ENCODE measurements around the gene LIMK2. TPM values are rescaled to one million over a fixed set of nuclear protein-coding genes. Genes with fewer than 3 reads are reported as not detected.

Gene LIMK2
- total RNA-seq, 2 experiments from 2014 or later: 23.2 to 25.5 TPM

DNA sequence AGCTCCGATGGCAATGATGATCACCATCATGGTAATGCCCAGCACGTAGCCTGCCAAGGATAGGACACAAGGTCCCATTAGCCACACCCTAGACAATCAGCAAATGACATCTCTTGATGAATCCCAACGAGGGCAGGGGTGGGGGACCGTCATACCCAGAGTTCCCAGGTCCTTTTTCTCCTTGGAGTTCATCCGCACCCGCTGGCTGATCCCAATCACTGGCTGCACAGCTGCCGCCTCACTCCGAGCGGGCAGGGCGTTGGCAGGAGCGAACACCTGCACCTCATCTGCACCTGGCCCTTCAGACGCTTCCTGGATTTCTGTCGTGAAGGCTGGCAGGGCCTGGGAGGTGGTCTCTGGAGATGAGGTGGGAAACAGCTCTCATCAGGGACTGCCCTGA, 77.2 kb downstream of the LIMK2 start:
- Mint-ChIP-seq H3K27ac (peak overlapping the region; percentile 97), H3K4me1 (ENCODE audit: low read depth) (peaks cover 65% of the 10 kb centered on the region), H3K9me3 (peaks cover 3% of the 10 kb centered on the region), H3K36me3 (ENCODE audit: low read depth) (peaks cover 39% of the 10 kb centered on the region), H3K27me3 (no peaks in the 10 kb centered on the region), H3K4me3 (peak overlapping the region; percentile 94)
- DNase-seq: no peak
- ChIA-PET CTCF (interaction anchor here (1.0 to 18.7 kb wide), 5 partner anchors 16 to 127 kb away, joined by 3 to 196 read pairs (median 9); partner anchors contain the start of gene LIMK2), POLR2A (interaction anchor here (0.5 to 6.3 kb wide), 12 partner anchors 9 to 342 kb away, joined by 3 to 63 read pairs (median 6); partner anchors contain the start of genes LIMK2 and PATZ1)
- intact Hi-C loops (cut with micrococcal nuclease): no loop called here
- no peak for ATAC-seq
- TF ChIP-seq, protein P1, sequence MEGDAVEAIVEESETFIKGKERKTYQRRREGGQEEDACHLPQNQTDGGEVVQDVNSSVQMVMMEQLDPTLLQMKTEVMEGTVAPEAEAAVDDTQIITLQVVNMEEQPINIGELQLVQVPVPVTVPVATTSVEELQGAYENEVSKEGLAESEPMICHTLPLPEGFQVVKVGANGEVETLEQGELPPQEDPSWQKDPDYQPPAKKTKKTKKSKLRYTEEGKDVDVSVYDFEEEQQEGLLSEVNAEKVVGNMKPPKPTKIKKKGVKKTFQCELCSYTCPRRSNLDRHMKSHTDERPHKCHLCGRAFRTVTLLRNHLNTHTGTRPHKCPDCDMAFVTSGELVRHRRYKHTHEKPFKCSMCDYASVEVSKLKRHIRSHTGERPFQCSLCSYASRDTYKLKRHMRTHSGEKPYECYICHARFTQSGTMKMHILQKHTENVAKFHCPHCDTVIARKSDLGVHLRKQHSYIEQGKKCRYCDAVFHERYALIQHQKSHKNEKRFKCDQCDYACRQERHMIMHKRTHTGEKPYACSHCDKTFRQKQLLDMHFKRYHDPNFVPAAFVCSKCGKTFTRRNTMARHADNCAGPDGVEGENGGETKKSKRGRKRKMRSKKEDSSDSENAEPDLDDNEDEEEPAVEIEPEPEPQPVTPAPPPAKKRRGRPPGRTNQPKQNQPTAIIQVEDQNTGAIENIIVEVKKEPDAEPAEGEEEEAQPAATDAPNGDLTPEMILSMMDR (IDR thresholded peaks at IDR 0.05): no peak

DNA sequence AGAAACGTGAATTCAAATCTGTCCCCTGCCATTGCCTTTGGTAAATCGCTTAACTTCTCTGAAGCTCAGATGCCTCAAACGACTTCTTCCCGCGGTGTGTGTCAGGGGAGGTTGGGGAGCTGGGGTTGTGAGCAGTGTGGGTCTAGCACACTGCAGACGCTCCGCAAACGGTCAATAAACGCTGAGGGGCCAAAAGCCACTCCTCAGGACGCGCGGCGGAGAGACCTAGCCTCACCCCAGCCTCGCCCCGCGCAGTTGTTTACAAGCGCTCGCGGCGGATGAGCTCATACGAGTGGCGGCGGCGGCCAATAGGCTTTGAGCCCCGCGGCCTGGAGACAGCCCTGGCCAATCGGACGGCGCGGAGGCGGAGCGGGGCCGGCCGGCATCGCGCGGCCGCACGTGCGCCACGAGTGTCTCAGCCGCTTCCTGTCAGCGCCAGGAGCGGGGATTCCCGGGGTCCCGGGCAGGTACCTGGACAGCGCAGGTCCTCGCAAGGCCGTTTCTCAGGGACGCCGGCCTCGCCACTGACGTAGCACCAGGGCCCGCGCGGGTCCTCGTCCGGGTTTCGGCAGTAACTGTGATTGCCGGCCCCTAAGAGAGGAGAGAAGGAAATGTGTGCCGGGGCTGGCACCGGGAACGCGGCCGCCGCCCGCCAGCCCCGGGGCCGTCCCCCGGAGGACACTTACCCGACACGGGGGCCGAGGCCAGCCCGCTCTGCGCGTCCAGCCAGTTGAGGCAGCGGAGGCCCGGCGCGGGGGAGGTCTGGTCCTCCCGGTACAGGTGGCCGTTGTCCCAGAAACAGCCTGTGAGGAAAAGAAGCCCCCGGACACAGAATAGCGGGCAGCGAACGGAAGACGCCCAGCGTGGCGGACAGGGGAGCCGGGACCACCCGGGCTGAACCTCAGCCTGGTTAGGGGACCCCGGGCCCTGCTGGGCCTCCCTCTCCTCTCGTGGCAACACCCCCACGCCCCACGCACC, 78.7 kb downstream of the LIMK2 start:
- peaks cover 61% of the 10 kb centered on the region for H3K4me1 Mint-ChIP-seq (ENCODE audit: low read depth)
- peak overlapping the region; percentile 94 for H3K4me3 Mint-ChIP-seq
- peak; percentile 79 for ATAC-seq
- H3K9me3 Mint-ChIP-seq: peaks cover 3% of the 10 kb centered on the region
- H3K27ac Mint-ChIP-seq: peak overlapping the region; percentile 97
- H3K36me3 Mint-ChIP-seq (ENCODE audit: low read depth): peaks cover 37% of the 10 kb centered on the region
- TF ChIP-seq, protein P1 (IDR thresholded peaks at IDR 0.05): no peak
- ChIA-PET POLR2A (interaction anchor here (0.6 to 6.3 kb wide), 17 partner anchors 11 to 1803 kb away, joined by 3 to 63 read pairs (median 5); partner anchors contain the start of genes LIMK2 and PATZ1), CTCF (interaction anchor here (0.6 to 18.7 kb wide), 14 partner anchors 8 to 208 kb away, joined by 3 to 196 read pairs (median 3); partner anchors contain the start of genes LIMK2, PATZ1 and SELENOM)
- DNase-seq: peak; percentile 97
- no peaks in the 10 kb centered on the region for H3K27me3 Mint-ChIP-seq
- intact Hi-C loops (cut with micrococcal nuclease): loop anchor here (5.0 to 10.0 kb wide), 2 partner anchors 78 to 186 kb away; partner anchors contain the start of genes LIMK2 and SELENOM

DNA sequence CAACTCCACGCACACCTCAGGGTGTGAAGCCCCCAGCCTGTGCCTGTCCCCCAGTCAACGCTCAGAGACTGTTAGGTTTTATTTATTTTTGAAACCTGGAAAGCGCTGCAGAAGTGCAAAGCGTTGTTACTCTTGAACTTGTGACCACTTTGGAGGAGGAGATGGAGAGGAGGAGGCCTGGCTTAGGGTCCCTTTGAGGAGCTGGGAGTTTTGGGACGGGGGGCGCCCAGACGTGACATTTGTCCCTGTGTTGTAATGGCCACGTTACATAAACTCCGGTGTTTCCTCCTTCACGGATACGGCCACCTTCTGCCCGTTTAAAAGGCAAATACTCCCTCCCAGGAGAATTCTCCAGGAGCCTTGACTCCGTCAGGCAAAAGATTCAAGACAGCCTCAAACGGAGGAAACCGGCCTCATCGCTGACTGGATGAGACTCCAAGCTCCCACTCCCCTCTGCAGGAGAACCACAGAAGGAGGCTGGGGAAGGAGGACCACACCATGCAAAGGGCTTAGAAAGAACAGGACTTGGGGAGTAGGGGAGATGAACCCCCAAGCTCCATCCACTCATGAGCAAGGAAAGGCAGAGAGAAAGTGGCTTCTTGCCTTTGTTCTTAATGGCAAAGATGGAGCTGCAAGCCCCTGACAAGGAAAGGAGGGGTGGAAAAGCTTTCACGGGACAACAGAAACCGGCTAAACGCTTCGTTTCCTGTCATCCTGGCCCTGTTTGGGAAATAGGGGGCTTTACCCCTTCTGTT, 79.6 kb downstream of the LIMK2 start:
- ATAC-seq (no peak), DNase-seq (peak; percentile 25)
- POLR2A ChIA-PET: interaction anchor here (0.6 to 6.3 kb wide), 16 partner anchors 10 to 1804 kb away, joined by 3 to 63 read pairs (median 4); partner anchors contain the start of gene EIF4ENIF1
- H3K27me3 Mint-ChIP-seq: no peaks in the 10 kb centered on the region
- peaks cover 62% of the 10 kb centered on the region for H3K4me1 Mint-ChIP-seq (ENCODE audit: low read depth)
- peak overlapping the region; percentile 93 for H3K27ac Mint-ChIP-seq
- intact Hi-C loops (cut with micrococcal nuclease): loop anchor here (5.0 to 10.0 kb wide), 2 partner anchors 79 to 187 kb away; partner anchors contain the start of genes LIMK2 and SELENOM
- peaks cover 31% of the 10 kb centered on the region for H3K36me3 Mint-ChIP-seq (ENCODE audit: low read depth)
- H3K4me3 Mint-ChIP-seq: peak overlapping the region; percentile 94
- H3K9me3 Mint-ChIP-seq: peaks cover 3% of the 10 kb centered on the region
- CTCF ChIA-PET: interaction anchor here (0.7 to 18.7 kb wide), 8 partner anchors 10 to 1133 kb away, joined by 3 to 196 read pairs (median 4); partner anchors contain the start of genes LIMK2 and PATZ1
- TF ChIP-seq, protein P1 (IDR thresholded peaks at IDR 0.05): no peak

DNA sequence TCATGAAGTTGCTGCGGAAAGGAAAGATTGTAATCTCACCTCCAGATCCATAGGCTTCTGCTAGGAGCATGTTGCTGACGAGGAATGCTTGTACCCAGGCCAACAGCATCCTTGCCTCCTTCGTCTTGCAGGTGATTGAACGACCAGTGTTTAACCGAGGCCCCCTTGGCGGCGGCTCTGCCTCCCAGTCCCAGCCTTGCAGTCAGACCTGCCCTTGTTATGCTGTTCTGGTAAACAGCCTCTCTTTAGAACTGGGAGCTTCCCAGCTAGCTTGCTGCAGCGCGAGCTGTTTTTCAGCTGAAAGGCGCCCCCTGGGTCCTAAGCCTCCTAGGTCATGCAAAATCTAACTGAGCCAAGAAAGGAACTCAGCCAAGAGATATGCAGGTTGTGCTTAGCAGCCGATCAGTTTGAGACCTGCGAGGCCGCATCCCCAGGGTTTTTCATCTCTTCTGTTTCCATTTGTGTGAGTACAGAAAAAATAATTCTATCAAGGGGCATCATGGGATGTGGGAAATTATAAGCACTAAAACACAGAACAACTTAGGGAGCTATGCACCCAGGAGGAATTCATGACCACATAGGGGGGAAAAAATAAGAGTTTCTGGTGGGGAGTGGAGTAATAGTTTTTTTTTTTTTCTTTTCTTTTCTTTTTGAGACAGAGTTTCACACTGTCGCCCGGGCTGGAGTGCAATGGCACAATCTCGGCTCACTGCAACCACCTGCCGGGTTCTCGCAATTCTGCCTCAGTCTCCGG, 80.3 kb downstream of the LIMK2 start, which contains the start of gene PIK3IP1:
TSS of gene PIK3IP1 (minus strand) at position 253 of the 754 bp plus-strand sequence. CDS start at position 109, 144 bp downstream.
- Mint-ChIP-seq H3K27ac (peak within 1 kb of the TSS; percentile 93), H3K4me1 (ENCODE audit: low read depth) (peaks cover 62% of the 10 kb centered on the region), H3K4me3 (peak within 1 kb of the TSS; percentile 94), H3K9me3 (peaks cover 3% of the 10 kb centered on the region), H3K27me3 (no peaks in the 10 kb centered on the region), H3K36me3 (ENCODE audit: low read depth) (peaks cover 30% of the 10 kb centered on the region)
- TF ChIP-seq, protein P1 (IDR thresholded peaks at IDR 0.05): peak; percentile 56
- ATAC-seq (peak; percentile 56), DNase-seq (peak; percentile 93)
- intact Hi-C loops (cut with micrococcal nuclease): loop anchor here (5.0 to 10.0 kb wide), 2 partner anchors 80 to 188 kb away; partner anchors contain the start of genes LIMK2 and SELENOM
- ChIA-PET POLR2A (interaction anchor here (0.6 to 6.3 kb wide), 15 partner anchors 10 to 246 kb away, joined by 3 to 63 read pairs (median 4); partner anchors contain the start of gene EIF4ENIF1), CTCF (interaction anchor here (0.8 to 18.7 kb wide), 9 partner anchors 11 to 81 kb away, joined by 3 to 196 read pairs (median 4); partner anchors contain the start of genes LIMK2 and PATZ1)
